ENCODE results near the gene DOCK9.

The DOCK9 gene

DNA sequence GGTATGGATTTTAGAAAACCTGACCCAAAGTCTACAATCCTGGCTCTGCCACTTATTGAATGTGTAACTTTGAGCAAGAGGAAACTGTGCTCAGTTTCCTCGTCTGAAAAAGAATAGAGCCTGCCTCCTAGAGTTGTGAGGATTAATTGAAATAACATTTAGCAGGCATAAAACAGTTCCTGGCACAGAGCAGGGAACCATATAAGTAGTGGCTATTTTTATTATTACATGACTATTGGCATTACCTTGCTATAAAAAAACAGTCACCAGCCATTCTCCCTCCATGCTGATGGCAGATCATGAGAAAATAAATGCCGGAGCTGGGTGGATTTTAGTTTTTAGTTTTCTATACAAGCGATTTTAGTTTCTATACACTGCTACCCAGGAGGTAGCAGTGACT lies 5.8 kb downstream of the DOCK9 start:
- no peak for DNase-seq

DNA sequence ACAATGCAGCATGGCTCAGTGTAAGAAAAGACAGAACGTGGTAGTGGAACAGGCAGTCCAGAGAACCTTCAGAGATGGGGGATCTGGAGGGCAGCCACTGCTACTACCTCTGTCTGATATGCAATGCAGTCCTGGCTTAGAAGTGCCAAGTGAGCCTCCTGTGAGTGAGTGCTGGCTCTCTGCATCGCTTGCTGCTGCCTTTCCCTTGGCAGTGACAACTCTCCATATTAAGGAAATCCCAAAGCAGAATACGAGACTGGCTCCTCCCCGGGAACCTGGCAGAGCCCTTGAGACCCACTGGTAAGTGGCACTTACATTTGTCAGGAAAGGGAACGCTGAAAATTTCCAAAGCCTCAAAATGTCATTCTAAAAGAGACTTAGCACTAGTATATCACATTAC lies 7.5 kb downstream of the DOCK9 start:
- DNase-seq = no peak

- DNase-seq = no peak
Measured at GRCh38 chr13:98967491-98967890, 10.4 kb downstream of the DOCK9 start.

DNA sequence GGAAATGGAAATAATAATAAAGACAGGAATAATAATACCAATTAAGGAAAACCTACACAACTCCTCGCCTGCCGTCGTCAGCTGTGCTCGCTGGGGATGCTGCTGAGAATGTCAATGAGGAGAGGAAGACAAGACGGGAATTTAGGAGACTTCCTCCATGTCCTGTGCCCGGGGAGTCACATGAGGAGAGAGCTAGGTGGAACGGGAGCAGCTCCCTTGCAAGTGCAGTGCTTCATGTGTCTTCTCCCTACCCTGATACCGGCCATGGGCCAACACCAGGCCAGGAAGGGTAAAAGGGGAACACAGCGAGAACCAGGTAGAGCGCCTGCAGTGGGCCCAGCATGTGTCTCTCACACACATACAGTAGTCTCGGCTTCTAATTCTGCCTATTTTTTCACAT lies 11.8 kb downstream of the DOCK9 start:
- no peak for DNase-seq

GRCh38 chr13:98965325-98965724 lies 12.5 kb downstream of the DOCK9 start:
- DNase-seq = no peak

- DNase-seq = no peak
Measured at GRCh38 chr13:98963917-98964316, 13.9 kb downstream of the DOCK9 start.

GRCh38 chr13:98962901-98963590 lies 14.8 kb downstream of the DOCK9 start:
- DNase-seq = no peak

- DNase-seq = no peak
Measured at GRCh38 chr13:98961503-98962105, 16.3 kb downstream of the DOCK9 start.

DNA sequence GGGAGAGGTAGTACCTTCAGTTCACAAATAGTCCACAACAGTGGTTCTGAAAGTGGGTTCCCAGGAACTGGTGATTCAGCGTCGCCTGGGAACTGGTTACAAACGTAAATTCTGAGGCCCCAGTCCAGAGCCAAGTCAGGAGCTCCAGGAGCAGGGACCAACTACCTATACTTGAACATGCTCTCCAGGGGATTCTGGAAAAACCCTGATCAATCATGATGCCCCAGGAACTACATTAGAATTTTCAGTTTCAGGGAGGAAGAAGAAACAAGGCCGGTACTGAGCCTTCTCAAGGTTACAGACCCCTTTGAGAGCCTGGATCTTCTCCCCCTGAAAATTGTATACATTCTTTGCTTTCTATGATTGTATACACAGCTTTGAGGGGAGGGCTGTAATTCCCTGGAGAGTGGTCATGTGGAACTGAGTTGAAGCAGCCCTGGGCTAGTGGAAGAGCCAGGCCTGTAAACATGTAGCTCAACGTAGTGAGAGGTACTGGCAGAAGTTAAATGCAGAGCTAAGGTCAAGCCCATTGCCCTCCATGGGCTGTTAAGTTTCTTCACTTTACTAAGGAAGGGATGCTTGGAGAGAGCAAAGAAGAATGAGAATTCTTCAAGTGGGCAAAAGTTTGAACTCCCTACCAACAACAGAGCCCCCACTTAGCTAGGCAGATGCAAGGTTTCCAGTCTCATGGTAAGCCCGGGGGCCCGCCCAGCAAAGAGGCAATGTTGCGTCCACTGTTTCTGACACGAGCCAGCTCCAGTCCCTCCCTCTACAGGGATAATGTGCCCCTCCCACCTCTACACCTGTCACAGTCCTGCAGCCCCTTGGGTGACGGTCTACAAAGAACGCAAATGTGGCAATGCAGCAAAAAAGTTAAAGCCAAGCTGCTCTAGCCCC lies 17.0 kb downstream of the DOCK9 start:
- DNase-seq = no peak

- no peak for DNase-seq
Measured at GRCh38 chr13:98959786-98960605, 17.9 kb downstream of the DOCK9 start.

DNA sequence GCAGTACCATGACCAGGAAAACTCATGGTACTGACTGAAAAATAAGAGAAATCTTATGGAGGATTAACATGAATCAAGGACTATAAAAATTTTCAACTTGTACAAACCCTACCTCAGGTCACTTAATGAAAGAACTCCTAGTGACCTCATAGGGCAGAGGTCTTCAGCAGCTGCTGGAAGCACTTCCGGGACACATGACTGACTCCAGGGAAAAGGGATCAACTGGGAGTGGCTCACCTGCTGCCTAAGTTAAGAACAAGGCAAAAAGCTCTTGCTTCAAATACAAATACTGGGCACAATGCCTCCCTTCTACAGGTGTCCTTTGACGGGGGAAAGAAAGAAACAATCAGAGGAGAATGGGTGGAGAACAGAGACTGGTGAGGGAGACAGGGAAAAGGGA lies 18.6 kb downstream of the DOCK9 start:
- DNase-seq = peak; percentile 2

GRCh38 chr13:98958443-98958794 lies 19.4 kb downstream of the DOCK9 start:
- no peak for DNase-seq

DNA sequence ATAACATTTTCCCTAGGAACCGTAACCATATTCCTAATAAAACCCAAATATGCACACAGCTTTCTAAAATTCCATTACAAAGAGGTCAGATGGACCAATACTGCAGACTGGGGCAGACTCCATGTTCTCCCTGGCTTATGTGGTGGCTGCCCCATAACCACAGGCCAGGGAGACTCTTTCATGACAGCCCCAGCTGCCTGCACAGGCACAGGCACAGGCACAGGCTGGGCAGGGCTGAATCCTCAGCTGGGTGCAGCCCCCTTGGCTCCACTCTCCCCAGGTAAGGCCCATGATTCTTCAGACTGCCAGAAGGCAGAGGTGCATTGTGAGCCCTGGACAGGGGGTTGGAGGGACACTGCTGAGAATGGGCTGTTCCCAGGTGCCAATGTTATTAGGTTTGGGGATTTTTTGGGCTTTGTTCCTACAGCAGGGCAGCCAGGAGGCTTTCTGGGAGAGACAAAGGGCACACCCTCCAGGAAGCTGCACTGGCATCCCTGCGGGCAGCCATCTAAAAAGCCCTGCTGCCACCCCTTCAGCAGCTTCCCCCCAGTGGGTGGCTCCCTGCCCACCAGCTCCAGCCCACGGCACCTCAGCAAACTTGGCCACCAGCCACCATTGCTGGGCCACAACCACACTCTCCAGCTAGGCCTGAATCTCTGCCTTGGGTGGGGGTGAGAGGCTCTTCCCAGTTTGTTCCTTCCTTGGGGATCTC lies 20.0 kb downstream of the DOCK9 start:
- no peak for DNase-seq

DNA sequence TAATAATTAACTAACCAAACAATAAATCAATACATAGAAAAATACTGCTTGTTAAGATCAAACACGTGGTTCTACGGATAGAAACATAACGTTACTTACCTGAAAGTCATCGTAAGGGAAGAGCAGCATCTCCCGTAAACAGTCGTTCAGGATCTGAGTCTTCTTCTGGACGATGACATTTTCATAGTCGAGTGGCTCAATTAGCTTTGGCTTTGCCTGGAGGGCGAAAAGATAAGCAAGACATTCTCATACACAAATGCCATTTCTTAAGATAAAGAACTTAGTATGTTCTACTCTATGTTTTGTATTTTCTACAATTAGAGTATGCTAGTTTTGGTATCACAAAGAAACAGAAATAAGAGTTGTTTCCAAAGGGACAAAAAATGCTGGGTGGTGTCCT lies 22.5 kb downstream of the DOCK9 start:
- no peak for DNase-seq

- DNase-seq = no peak
Measured at GRCh38 chr13:98954313-98954712, 23.6 kb downstream of the DOCK9 start.

DNA sequence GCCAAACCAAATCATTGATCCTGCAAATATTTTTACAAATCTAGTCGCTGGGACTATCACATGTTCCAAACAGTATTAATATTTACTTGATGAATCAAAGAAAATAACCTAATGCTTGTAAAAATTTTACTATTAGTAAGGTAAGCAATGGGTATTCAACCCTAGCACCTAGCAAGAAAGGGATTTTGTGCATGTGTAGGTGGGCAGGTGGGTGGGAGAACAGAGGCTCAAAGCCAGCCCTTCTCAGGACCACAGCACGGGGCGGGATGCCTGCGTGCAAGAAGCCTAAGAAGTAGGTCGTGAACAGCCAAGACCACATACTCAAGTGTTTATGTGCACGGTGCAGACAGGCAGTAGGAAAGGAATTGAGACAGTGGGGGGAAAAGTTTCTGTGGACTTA lies 26.6 kb downstream of the DOCK9 start:
- no peak for DNase-seq

DNA sequence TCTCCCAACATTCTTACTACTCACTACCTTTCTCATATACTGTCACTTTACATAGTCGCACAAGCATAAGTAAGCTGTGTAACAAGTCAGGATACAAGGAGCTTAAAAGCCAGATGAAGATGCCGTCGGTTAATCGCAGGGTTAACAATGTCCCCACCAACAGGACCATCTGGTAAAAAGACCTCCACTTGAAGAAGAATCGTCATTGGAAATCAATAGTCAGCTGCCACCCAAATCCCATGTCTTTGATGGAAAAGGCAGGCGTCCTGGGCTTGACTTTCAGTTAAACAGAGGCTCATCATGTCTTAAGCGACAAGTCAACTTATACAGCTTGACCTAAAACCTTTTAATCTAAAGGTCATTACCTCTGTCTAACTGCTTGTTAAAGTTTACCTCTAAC lies 27.2 kb downstream of the DOCK9 start:
- DNase-seq = no peak

GRCh38 chr13:98947925-98948324 lies 29.9 kb downstream of the DOCK9 start:
- DNase-seq = no peak

DNA sequence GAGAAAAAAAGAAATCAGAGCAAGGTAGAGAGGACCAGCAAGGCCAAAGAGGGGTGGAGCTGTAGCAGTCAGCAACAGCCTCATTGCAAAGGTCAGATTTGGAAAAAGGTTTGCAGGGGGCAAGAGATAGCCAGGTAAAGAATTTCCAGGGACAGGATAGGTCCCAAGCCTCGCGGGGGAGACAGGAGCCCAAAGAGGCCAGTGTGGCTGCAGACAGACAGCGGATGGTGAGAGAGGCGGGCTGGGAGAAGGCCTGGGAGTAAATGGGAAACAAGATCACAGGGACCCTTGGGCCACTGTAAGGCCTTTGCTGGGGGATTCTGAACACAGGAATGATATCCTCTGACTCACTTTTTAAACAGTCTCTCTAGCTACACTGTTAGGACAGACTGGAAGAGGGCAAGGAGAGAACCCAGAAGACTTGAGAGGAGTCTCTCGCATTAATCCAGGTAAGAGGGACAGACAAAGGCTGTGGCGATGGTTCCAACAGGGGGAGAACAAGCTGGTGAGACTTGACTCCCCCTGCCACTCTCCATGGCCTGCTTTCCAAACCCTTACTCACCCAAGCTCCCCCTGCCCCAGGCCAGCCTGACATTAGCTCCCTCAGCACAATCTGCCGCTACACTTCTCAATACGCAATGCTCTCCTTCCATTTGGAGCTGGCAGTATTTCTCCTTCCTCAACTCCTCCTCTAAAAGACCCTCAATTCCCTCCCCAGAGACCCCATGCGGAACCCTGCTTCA lies 31.8 kb downstream of the DOCK9 start:
- no peak for DNase-seq

GRCh38 chr13:98944336-98944735 lies 33.5 kb downstream of the DOCK9 start:
- DNase-seq = no peak

DNA sequence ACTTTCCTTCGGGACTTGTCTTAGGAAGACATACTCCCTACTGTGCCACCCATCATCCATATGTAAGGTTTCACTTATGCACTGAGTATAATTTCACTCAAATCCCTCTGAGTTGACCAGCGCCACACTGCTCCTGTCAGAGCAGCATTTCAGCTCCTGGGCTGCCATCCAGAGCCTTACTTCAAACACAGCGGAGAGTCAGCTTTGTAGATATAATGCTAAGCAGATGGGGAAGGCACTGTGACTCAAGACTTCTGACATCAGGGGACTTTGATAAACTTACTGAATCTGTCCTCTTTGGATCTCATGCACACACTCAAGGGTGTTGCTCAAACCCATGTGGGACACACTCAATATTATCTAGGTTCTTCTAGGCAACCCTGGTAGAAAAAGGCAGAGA lies 34.9 kb downstream of the DOCK9 start:
- DNase-seq = no peak

DNA sequence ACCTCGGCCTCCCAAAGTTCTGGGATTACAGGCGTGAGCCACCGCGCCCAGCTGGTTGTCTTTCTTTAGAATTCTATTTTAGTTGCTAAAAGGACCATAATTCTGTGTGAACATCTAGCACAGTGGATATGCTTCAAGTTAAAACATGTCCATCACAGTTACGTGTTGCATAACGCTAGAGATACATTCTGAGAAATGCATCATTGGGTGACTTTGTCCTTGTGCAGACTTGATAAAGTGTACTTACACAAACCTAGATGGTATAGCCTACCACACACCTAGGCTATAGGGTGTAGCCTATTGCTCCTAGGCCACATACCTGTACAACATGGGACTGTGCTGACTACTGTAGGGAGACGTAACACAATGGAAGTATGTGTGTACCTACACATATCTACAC lies 35.4 kb downstream of the DOCK9 start:
- DNase-seq = no peak
